HEK293 (cell line): Measurements from ENCODE around the gene GAPDHS.

ENCODE experiments used
- CTCF ChIP-seq: fragments of 450-650 bp; formaldehyde crosslinking; IDR thresholded peaks from 2 replicates; pipeline ENCODE4 v1.5.1; 2016; ENCODE audit warnings: missing biosample characterization, missing genetic modification characterization
- INSM2 ChIP-seq: fragments of 450-650 bp; formaldehyde crosslinking; IDR thresholded peaks from 2 replicates; pipeline ENCODE4 v1.5.1; 2016; ENCODE audit warnings: missing biosample characterization, missing genetic modification characterization
- PRDM1 ChIP-seq: fragments of 450-650 bp; formaldehyde crosslinking; IDR thresholded peaks from 2 replicates; pipeline ENCODE4; 2016; ENCODE audit warnings: missing biosample characterization, missing genetic modification characterization
- YY1 ChIP-seq: fragments of 450-650 bp; formaldehyde crosslinking; IDR thresholded peaks from 2 replicates; pipeline ENCODE4 v1.5.1; 2018; ENCODE audit warnings: missing biosample characterization, missing genetic modification characterization
- ZBTB11 ChIP-seq: fragments of 450-650 bp; formaldehyde crosslinking; conservative IDR thresholded peaks from 2 replicates; pipeline ENCODE4 v1.5.1; 2016; ENCODE audit warnings: low read depth, missing biosample characterization, missing genetic modification characterization
- ZFP37 ChIP-seq: fragments of 450-650 bp; formaldehyde crosslinking; IDR thresholded peaks from 2 replicates; pipeline ENCODE4 v1.5.1; 2016; ENCODE audit warnings: missing biosample characterization, missing genetic modification characterization
- ZNF221 ChIP-seq: fragments of 450-650 bp; formaldehyde crosslinking; IDR thresholded peaks from 2 replicates; pipeline ENCODE4 v1.5.1; 2017; ENCODE audit warnings: missing biosample characterization, missing genetic modification characterization, borderline replicate concordance
- ZNF223 ChIP-seq: fragments of 450-650 bp; formaldehyde crosslinking; IDR thresholded peaks from 2 replicates; pipeline ENCODE4 v1.5.1; 2016; ENCODE audit warnings: missing biosample characterization, missing genetic modification characterization
- ZNF239 ChIP-seq: fragments of 450-650 bp; formaldehyde crosslinking; IDR thresholded peaks from 2 replicates; pipeline ENCODE4 v1.5.1; 2016; ENCODE audit warnings: missing biosample characterization, missing genetic modification characterization
- ZNF692 ChIP-seq: fragments of 450-650 bp; formaldehyde crosslinking; IDR thresholded peaks from 2 replicates; pipeline ENCODE4 v1.5.1; 2016; ENCODE audit warnings: missing biosample characterization, missing genetic modification characterization

- TF ChIP-seq ZBTB11 (tag by site-specific recombination) = no peak
- TF ChIP-seq INSM2 (tag by site-specific recombination) = no peak
- TF ChIP-seq CTCF (tag by site-specific recombination) = no peak
- TF ChIP-seq ZNF223 = no peak
- TF ChIP-seq ZNF692 (tag by site-specific recombination) = no peak
- TF ChIP-seq ZNF239 (tag by site-specific recombination) = no peak
- no peak for TF ChIP-seq ZNF221 (tag by site-specific recombination)
- no peak for TF ChIP-seq YY1
- TF ChIP-seq ZFP37 (tag by site-specific recombination) = no peak
- no peak for TF ChIP-seq PRDM1 (tag by site-specific recombination)
These were observed 651 bp downstream of the GAPDHS start for GRCh38 chr19:35533822-35534392.
